Gastroesophageal sphincter (tissue), 3 donors: ENCODE data around the gene CFAP157.

ENCODE experiments used
- CTCF ChIP-seq, 4 experiments: fragments of 200-600 bp in 2 of 4; fragments of 450-650 bp in 2 of 4; sonication (generic) in 1 of 4; IDR thresholded peaks; one replicate each; pipeline ENCODE4 v1.5.1; 2017 to 2019; ENCODE audit warnings: antibody characterized with exemption in 4 of 4, mild to moderate bottlenecking in 2 of 4, moderate library complexity in 2 of 4
- EP300 ChIP-seq: sonication (generic); formaldehyde crosslinking; IDR thresholded peaks from one replicate; pipeline ENCODE4 v1.6.1; 2017; ENCODE audit warnings: antibody characterized with exemption, mild to moderate bottlenecking
- POLR2A ChIP-seq, 2 donors: fragments of 450-650 bp; IDR thresholded peaks; one replicate each; pipeline ENCODE4 v1.6.1; 2017; ENCODE audit warnings: antibody characterized with exemption in 2 of 2, mild to moderate bottlenecking in 2 of 2, moderate library complexity in 1 of 2
- POLR2AphosphoS5 ChIP-seq: sonication (generic); formaldehyde crosslinking; IDR thresholded peaks from one replicate; pipeline ENCODE4 v1.6.1; 2017; ENCODE audit warnings: antibody characterized with exemption

DNA sequence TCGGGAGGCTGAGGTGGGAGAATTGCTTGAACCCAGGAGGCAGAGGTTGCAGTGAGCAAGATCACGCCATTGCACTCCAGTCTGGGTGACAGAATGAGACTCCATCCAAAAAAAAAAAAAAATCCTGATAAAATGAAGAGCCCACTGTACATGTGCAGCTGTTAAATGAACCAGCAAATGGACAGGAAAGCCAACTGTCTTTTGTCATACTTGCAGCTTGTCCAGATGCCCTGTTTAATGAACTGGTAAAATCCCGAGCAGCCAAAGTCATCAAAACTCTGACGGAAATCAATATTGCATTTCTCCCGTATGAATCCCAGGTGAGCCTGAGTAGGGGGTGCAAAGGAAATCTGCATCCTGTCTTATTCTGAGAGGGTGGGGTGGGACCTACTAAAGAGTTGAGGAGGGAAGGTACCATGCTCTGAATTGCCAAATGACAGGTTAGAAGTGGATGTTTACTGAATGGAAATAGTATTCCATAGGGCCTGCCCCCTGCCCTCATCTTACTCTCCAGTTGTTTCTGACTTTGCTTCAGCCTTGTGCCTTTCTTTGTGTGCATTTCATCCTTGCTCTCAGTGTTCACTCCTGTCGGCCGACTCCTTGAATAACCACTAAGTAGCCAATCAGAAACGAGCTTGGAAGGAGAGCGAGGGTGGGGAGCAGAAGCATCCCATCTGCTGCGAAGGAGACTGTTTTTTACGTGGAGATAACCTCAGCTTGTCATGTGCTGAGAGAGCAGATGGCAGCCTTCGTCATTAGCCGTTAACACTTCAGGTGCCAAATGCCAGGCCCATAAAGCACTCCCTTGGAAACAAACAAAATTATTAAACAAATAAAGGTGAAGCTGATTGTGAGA lies 45.7 kb upstream of the CFAP157 start:
- TF ChIP-seq POLR2A (IDR thresholded peaks at IDR 0.05) (no peak), CTCF (IDR thresholded peaks at IDR 0.05) (no peak), POLR2AphosphoS5 (no peak), EP300 (no peak)
